Stimulated activated CD4-positive, alpha-beta T cell treated with anti-CD3 and anti-CD28 coated beads, Interleukin-4, amount 100 ng/mL, for 1 hour (primary cell): ENCODE data around the gene PTPRT.

Experiments
- DNase-seq: peaks from one replicate; pipeline ENCODE4 v3.0.0-alpha.2; 2020

PTPRT gene

GRCh38 chr20:42158272-42158671, 1031.4 kb downstream of the PTPRT start:
- no peak for DNase-seq

GRCh38 chr20:42155586-42155985, 1034.1 kb downstream of the PTPRT start:
- DNase-seq, result no peak

- DNase-seq, result no peak
Measured at GRCh38 chr20:42152575-42152974, 1037.1 kb downstream of the PTPRT start.

GRCh38 chr20:42150230-42150629, 1039.5 kb downstream of the PTPRT start:
- no peak for DNase-seq

GRCh38 chr20:42138729-42139128, 1051.0 kb downstream of the PTPRT start:
- DNase-seq, result no peak

- DNase-seq, result no peak
Measured at GRCh38 chr20:42134265-42135098, 1055.2 kb downstream of the PTPRT start.

- no peak for DNase-seq
Measured at GRCh38 chr20:42130810-42131596, 1058.7 kb downstream of the PTPRT start.

- DNase-seq, result no peak
Measured at GRCh38 chr20:42125426-42125825, 1064.3 kb downstream of the PTPRT start.

- no peak for DNase-seq
Measured at GRCh38 chr20:42123981-42124473, 1065.7 kb downstream of the PTPRT start.

GRCh38 chr20:42118409-42119125, 1071.1 kb downstream of the PTPRT start:
- no peak for DNase-seq

GRCh38 chr20:42118001-42118400, 1071.7 kb downstream of the PTPRT start:
- DNase-seq, result no peak

- no peak for DNase-seq
Measured at GRCh38 chr20:42113236-42113635, 1076.5 kb downstream of the PTPRT start.

GRCh38 chr20:42112161-42112560, 1077.5 kb downstream of the PTPRT start:
- DNase-seq, result no peak

GRCh38 chr20:42111349-42111748, 1078.4 kb downstream of the PTPRT start:
- no peak for DNase-seq

- no peak for DNase-seq
Measured at GRCh38 chr20:42110301-42110700, 1079.4 kb downstream of the PTPRT start.

GRCh38 chr20:42102000-42102399, 1087.7 kb downstream of the PTPRT start:
- no peak for DNase-seq

- DNase-seq, result no peak
Measured at GRCh38 chr20:42100137-42100704, 1089.5 kb downstream of the PTPRT start.

- DNase-seq, result no peak
Measured at GRCh38 chr20:42099101-42099500, 1090.6 kb downstream of the PTPRT start.

GRCh38 chr20:42098418-42098817, 1091.3 kb downstream of the PTPRT start:
- DNase-seq, result no peak

GRCh38 chr20:42097741-42098140, 1092.0 kb downstream of the PTPRT start:
- DNase-seq, result no peak

- DNase-seq, result no peak
Measured at GRCh38 chr20:42095221-42095620, 1094.5 kb downstream of the PTPRT start.

- no peak for DNase-seq
Measured at GRCh38 chr20:42093542-42094440, 1095.9 kb downstream of the PTPRT start.
